Mucosa of stomach (tissue), 1 donor: ENCODE measurements around the gene SLC5A10.
"Not testable (repeated sequence)": the region's sequence is repeated elsewhere in the genome, so short reads cannot be mapped to it uniquely, and the experiment has no call there.

ENCODE experiments used
- H3K27me3 ChIP-seq: one replicate; pipeline ENCODE4 v1.7.0; 2013; ENCODE audit warnings: mild to moderate bottlenecking, low read length; ENCODE audit not compliant: control insufficient read depth, insufficient read depth
- H3K36me3 ChIP-seq: one replicate; pipeline ENCODE4 v1.7.0; 2013; ENCODE audit warnings: low read length; ENCODE audit not compliant: control insufficient read depth, insufficient read depth
- H3K4me1 ChIP-seq: one replicate; pipeline ENCODE4 v1.7.0; 2013; ENCODE audit warnings: mild to moderate bottlenecking, low read length; ENCODE audit not compliant: control insufficient read depth, insufficient read depth
- H3K4me3 ChIP-seq: one replicate; pipeline ENCODE4 v1.7.0; 2013; ENCODE audit warnings: low read length
- H3K9ac ChIP-seq: one replicate; pipeline ENCODE4 v1.7.0; 2013; ENCODE audit warnings: mild to moderate bottlenecking, low read length, moderate library complexity
- H3K9me3 ChIP-seq: one replicate; pipeline ENCODE4 v1.7.0; 2013; ENCODE audit warnings: mild to moderate bottlenecking, low read length, moderate library complexity; ENCODE audit not compliant: control insufficient read depth
- donor health status: Pancreatic carcinoma.

SLC5A10 gene

GRCh38 chr17:19037547-19037946 is 85.6 kb downstream of the SLC5A10 start:
- H3K4me3 ChIP-seq, H3K36me3 ChIP-seq, H3K27me3 ChIP-seq, H3K9ac ChIP-seq, H3K4me1 ChIP-seq, H3K9me3 ChIP-seq: not testable (repeated sequence)

- not testable (repeated sequence) for H3K36me3 ChIP-seq, H3K4me3 ChIP-seq, H3K9ac ChIP-seq, H3K27me3 ChIP-seq, H3K4me1 ChIP-seq, H3K9me3 ChIP-seq
Observed at GRCh38 chr17:19038007-19038406, 86.0 kb downstream of the SLC5A10 start.

- H3K27me3 ChIP-seq, H3K9ac ChIP-seq, H3K4me3 ChIP-seq, H3K4me1 ChIP-seq, H3K9me3 ChIP-seq, H3K36me3 ChIP-seq: not testable (repeated sequence)
Observed at GRCh38 chr17:19038730-19039129, 86.8 kb downstream of the SLC5A10 start.

- H3K4me3 ChIP-seq, H3K4me1 ChIP-seq, H3K9ac ChIP-seq, H3K9me3 ChIP-seq, H3K36me3 ChIP-seq, H3K27me3 ChIP-seq: not testable (repeated sequence)
Observed at GRCh38 chr17:19040350-19040749, 88.4 kb downstream of the SLC5A10 start.

- H3K36me3 ChIP-seq, H3K9me3 ChIP-seq, H3K27me3 ChIP-seq, H3K9ac ChIP-seq, H3K4me3 ChIP-seq, H3K4me1 ChIP-seq: not testable (repeated sequence)
Observed at GRCh38 chr17:19041871-19042270, 89.9 kb downstream of the SLC5A10 start.

- H3K9me3 ChIP-seq, H3K9ac ChIP-seq, H3K27me3 ChIP-seq, H3K36me3 ChIP-seq, H3K4me1 ChIP-seq, H3K4me3 ChIP-seq: not testable (repeated sequence)
Observed at GRCh38 chr17:19042369-19042768, 90.4 kb downstream of the SLC5A10 start.

- not testable (repeated sequence) for H3K9ac ChIP-seq, H3K4me1 ChIP-seq, H3K36me3 ChIP-seq, H3K9me3 ChIP-seq, H3K27me3 ChIP-seq, H3K4me3 ChIP-seq
Observed at GRCh38 chr17:19043032-19043431, 91.1 kb downstream of the SLC5A10 start.

GRCh38 chr17:19044643-19045042 is 92.7 kb downstream of the SLC5A10 start:
- H3K36me3 ChIP-seq, H3K9ac ChIP-seq, H3K4me1 ChIP-seq, H3K27me3 ChIP-seq, H3K9me3 ChIP-seq, H3K4me3 ChIP-seq: not testable (repeated sequence)

- not testable (repeated sequence) for H3K27me3 ChIP-seq, H3K9me3 ChIP-seq, H3K4me1 ChIP-seq, H3K4me3 ChIP-seq, H3K9ac ChIP-seq, H3K36me3 ChIP-seq
Observed at GRCh38 chr17:19046782-19047375, 94.9 kb downstream of the SLC5A10 start, which contains the start of gene GRAP. Gene GRAP (minus strand): TSS chr17:19046957. CDS start chr17:19046926, 31 bp downstream.

GRCh38 chr17:19047510-19047909 is 95.5 kb downstream of the SLC5A10 start:
- H3K9me3 ChIP-seq, H3K4me1 ChIP-seq, H3K36me3 ChIP-seq, H3K4me3 ChIP-seq, H3K9ac ChIP-seq, H3K27me3 ChIP-seq: not testable (repeated sequence)

GRCh38 chr17:19048826-19049225 is 96.9 kb downstream of the SLC5A10 start:
- not testable (repeated sequence) for H3K27me3 ChIP-seq, H3K4me1 ChIP-seq, H3K4me3 ChIP-seq, H3K36me3 ChIP-seq, H3K9me3 ChIP-seq, H3K9ac ChIP-seq

GRCh38 chr17:19055447-19055846 is 103.5 kb downstream of the SLC5A10 start:
- H3K4me1 ChIP-seq, H3K27me3 ChIP-seq, H3K4me3 ChIP-seq, H3K9me3 ChIP-seq, H3K36me3 ChIP-seq, H3K9ac ChIP-seq: not testable (repeated sequence)

- H3K27me3 ChIP-seq, H3K9me3 ChIP-seq, H3K9ac ChIP-seq, H3K36me3 ChIP-seq, H3K4me1 ChIP-seq, H3K4me3 ChIP-seq: not testable (repeated sequence)
Observed at GRCh38 chr17:19062009-19062717, 110.2 kb downstream of the SLC5A10 start.
